GM21526 (cell line): Measurements from ENCODE around the gene SORCS1.

Experiments used
- ATAC-seq: cut with Tn5 transposase; IDR thresholded peaks from one replicate; pipeline ENCODE4 v1.9.1; 2021; ENCODE audit warnings: moderate library complexity; ENCODE audit not compliant: unreplicated experiment, low FRiP score

Gene SORCS1

GRCh38 chr10:107118866-107119265 is 45.6 kb downstream of the SORCS1 start:
- ATAC-seq = no peak

DNA sequence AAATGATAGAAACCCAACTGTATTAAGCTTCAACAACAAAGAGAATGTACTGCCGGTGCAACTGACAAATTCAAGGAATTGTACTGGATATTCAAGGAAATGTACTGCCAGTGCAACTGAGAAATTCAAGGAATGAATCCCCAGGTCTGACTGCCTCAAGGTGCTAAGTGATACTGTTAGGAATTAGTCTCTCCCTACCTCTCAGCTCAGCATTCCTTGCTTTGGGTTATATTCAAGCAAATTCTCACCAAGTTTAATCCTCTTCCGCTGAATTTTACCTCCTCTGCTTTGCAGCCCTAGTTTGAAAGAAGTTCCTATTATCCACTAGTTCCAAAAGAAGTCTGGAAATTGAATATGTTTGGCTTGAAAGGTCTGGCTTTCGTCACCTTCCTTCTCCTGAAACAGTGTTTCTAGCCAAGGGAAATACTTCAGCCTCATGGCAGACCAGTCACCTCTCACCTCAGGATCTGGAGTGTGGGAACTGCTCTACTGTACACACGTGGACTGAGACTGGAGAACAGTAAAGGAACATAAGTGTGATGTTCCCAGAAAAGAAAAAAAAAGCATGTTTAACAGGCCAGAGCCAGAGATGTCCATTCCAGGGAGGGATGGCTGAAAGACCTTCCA is 60.4 kb downstream of the SORCS1 start:
- no peak for ATAC-seq

- no peak for ATAC-seq
Measured at GRCh38 chr10:107103174-107104025, 61.1 kb downstream of the SORCS1 start.

GRCh38 chr10:107098326-107098725 is 66.2 kb downstream of the SORCS1 start:
- ATAC-seq = no peak

DNA sequence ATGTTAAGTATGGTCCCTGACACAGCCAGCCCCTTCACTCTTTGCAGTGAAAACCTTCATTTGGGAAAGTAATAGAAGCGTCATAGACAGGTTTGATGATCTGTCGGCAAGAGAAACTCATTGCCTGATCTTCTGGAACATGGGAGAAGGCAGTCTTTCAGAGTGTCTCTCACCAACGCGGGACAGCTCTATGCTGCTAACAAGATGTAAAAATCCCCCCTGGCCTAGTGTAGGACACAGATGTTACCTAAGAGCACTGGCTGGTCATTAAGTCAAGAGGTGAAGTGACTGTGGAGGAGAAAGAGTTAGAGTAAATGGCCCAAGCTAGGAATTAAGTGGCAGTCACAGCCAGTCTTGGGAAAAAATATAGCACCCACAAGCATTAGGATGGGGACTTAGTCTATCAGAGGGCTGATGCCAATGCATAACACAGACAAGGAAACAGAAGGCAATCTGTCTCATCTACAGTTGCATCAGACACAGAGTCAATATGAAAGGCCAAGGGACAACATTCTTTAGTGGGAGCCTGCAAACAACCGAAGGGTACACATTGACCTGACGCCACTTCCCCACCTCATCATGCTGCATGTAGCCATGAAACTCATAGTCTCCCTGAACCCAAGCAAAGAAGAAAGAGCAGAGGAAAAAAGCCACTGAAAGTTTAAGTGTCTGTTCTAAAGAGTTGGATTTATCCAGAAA is 69.5 kb downstream of the SORCS1 start:
- ATAC-seq = no peak

DNA sequence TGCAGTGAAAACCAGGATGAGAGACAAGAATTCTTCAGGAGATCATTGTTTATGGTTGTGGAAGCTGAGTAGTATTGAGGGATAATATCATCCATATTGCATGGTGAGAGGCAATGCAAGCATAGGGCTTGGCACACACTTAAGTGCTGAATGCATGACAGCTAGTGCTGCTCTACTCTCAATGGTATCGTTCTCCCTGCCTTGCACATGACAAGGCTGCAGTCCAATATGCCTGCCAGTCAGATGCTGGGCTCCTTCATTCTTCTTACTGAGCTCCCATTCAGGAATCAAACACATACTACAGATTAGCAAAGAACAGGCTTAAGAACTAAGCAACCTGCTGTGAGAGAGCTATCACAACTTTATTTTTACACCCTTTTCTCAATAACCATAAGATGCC is 72.2 kb downstream of the SORCS1 start:
- no peak for ATAC-seq

DNA sequence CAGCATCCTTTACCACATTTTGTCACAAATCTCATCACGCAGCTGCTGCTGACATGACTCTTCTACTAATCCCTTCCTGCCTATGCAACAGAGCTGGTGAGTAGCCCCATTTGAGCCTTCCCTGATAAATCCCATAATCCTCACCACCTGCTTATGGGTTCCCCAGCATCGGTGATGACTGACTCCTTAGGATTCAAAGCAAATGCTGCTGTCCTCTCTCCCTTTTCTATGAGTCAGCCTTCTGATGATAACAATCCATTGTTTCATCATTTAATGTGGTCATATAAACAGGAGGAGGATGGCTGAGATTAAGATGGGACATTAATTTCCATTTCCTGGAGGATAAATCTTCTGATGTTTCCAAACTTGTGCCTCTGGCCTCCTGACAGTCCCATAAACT is 73.4 kb downstream of the SORCS1 start:
- no peak for ATAC-seq

DNA sequence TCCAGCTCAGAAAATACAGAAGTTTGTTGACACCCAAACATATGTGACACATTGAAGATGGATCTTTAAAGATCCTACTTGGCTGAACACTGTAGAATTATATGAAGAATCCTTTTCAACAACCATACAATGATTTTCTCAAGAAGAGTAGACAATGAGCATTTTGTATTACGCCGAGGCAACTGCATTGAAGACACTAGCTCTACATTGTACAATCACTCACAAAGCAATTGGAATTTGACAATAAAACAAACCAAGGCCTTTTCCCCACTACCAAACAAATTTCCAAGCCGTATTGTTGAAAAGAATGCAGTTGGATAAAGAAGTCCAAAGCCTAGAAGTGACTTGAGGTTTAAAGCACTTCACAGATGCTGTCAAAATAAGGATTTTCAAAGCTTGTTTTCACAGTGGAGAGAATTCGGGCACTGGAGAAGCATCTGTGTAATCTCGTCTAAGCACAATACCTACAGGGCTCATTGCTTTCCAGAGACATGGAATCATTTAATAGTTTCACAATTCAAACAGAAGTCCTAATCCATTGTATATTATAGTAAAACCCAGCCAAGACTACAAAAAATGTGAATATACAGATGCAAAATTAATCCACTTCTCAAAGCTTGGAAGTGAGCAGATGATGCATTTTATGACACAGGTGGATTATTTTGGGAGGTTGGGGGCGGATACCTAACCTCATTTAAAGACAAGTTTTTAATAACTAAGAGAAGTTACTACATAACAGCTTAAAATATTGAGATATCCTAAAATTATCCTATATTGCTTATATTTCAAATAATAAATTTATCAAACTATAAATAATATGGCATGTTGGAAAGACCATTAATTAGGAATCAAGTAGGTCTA is 78.6 kb downstream of the SORCS1 start:
- no peak for ATAC-seq

- no peak for ATAC-seq
Measured at GRCh38 chr10:107083388-107084009, 81.0 kb downstream of the SORCS1 start.

DNA sequence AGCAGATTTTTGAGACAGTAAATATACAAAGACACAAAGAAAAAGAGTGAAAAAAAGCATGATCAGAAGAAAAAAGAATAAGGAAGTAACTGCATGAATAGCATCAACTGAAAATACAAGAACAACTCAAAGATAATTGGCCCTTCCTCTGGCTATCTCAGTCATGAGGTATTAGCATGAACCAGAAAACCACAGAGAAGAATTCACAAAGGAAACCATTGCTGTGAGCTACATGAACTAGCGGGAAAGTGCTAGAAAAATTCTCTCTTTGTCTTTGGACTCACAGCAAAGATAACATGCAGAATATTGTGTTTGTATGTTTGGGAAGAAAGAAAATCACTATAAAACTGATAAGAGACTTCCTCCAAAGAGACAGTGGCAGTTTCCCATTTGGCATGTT is 82.9 kb downstream of the SORCS1 start:
- no peak for ATAC-seq

DNA sequence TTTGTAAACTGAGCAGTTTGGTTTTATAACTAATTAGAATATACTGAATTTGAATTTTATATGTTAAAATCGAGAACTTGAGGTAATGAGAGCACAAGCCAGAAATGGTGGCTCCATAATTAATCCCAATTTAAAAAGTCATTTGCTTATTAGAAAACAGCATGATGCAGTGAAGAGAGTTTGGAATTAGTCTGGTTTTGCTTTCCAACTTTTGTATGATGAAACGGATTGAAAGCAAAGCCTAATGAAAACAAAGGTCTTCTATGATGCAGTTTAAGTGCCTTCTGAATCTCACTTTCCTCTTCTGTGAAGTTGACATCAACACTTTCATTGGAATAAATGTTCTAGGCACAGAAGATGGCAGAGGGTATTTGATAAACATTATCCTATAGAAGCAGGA is 89.4 kb downstream of the SORCS1 start:
- ATAC-seq = no peak

GRCh38 chr10:107072786-107073185 is 91.7 kb downstream of the SORCS1 start:
- ATAC-seq = no peak

- ATAC-seq = no peak
Measured at GRCh38 chr10:107072028-107072427, 92.5 kb downstream of the SORCS1 start.

DNA sequence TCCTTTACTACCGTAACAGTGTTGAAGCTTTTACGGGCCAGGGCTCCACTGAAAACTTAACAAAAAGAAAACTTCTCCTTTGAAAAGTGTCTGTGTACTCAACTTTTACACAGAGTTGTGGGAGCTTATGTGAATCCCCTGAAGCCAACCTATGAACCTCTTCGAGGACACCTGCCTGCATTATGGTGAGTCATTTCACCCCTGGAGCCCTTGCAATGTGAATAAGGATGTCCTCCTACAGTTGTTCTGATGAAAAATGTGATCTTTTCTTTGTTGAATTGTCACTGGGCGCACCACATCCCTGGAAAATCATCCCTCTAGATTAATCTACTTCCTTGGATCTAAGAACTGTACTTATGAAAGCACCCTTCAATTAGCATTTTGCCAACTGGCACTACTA is 93.2 kb downstream of the SORCS1 start:
- no peak for ATAC-seq

GRCh38 chr10:107067843-107068242 is 96.7 kb downstream of the SORCS1 start:
- no peak for ATAC-seq

- no peak for ATAC-seq
Measured at GRCh38 chr10:107064075-107064474, 100.4 kb downstream of the SORCS1 start.

- ATAC-seq = no peak
Measured at GRCh38 chr10:107059872-107060271, 104.6 kb downstream of the SORCS1 start.

GRCh38 chr10:107059068-107059804 is 105.3 kb downstream of the SORCS1 start:
- ATAC-seq = no peak

GRCh38 chr10:107058331-107058730 is 106.2 kb downstream of the SORCS1 start:
- ATAC-seq = no peak
